Endothelial cell of umbilical vein (primary cell): ENCODE results near the gene ZNF460.

Experiments
- EZH2 ChIP-seq: IDR thresholded peaks from 2 replicates; pipeline ENCODE4 v1.6.1; 2012; ENCODE audit warnings: borderline replicate concordance, low read depth, mild to moderate bottlenecking, moderate library complexity, low read length, inconsistent platforms; ENCODE audit not compliant: severe bottlenecking
- FOS ChIP-seq: IDR thresholded peaks from 2 replicates; pipeline ENCODE4 v1.6.1; 2011; ENCODE audit warnings: mild to moderate bottlenecking, low read length, moderate library complexity, borderline replicate concordance; ENCODE audit not compliant: insufficient read depth
- GATA2 ChIP-seq: IDR thresholded peaks from 2 replicates; pipeline ENCODE4 v1.7.0; 2011; ENCODE audit warnings: low read depth, mild to moderate bottlenecking, moderate library complexity, mixed read lengths, low read length; ENCODE audit not compliant: insufficient read length, insufficient read depth
- JUN ChIP-seq: IDR thresholded peaks from 2 replicates; pipeline ENCODE4 v1.6.1; 2011; ENCODE audit warnings: borderline replicate concordance, low read depth; ENCODE audit not compliant: insufficient read length, insufficient read depth
- MYC ChIP-seq: IDR thresholded peaks from one replicate; pipeline ENCODE4 v1.6.1; 2011; ENCODE audit warnings: mild to moderate bottlenecking, low read depth, low read length
- POLR2A ChIP-seq: IDR thresholded peaks from 2 replicates; pipeline ENCODE4 v1.6.1; 2012; ENCODE audit warnings: low read depth, mild to moderate bottlenecking, control low read depth, low read length
- POLR2AphosphoS5 ChIP-seq: IDR thresholded peaks from 2 replicates; pipeline ENCODE4 v1.6.1; 2012; ENCODE audit warnings: low read depth, mild to moderate bottlenecking, control low read depth, low read length, moderate library complexity; ENCODE audit not compliant: insufficient read depth
- TF ChIP-seq, protein P1 (sequence below): IDR thresholded peaks from 2 replicates; pipeline ENCODE4 v1.6.1; 2011; ENCODE audit not compliant: insufficient read depth, insufficient read length
- TF ChIP-seq, protein P2 (sequence below), 2 donors: IDR thresholded peaks; 1 replicate in 1 of 2; 2 replicates in 1 of 2; pipeline ENCODE4 v1.5.1; 2011; ENCODE audit warnings: low read length in 2 of 2, mild to moderate bottlenecking in 2 of 2, moderate library complexity in 2 of 2, control low read depth in 1 of 2, inconsistent platforms in 1 of 2, low read depth in 1 of 2; ENCODE audit not compliant: insufficient read depth in 1 of 2; ENCODE audit errors: extremely low read depth in 1 of 2

DNA sequence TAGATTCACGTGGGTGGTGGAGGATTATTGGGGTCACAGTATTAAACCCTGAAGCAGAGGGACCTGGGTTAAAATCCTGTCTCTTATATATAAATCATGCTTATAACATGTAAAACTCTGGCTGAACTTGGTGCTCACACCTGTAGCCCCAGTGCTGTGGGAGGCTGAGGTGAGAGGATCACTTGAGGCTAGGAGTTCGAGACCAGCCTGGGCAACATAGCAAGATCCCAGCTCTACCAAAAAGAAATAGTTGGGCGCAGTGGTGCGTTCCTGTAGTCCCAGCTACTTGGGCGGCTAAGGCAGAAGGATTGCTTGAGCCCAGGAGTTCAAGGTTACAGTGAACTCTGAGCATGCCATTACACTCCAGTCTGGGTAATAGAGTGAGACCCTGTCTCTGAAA lies 37.5 kb upstream of the ZNF460 start:
- TF ChIP-seq, protein P1, sequence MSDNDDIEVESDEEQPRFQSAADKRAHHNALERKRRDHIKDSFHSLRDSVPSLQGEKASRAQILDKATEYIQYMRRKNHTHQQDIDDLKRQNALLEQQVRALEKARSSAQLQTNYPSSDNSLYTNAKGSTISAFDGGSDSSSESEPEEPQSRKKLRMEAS = no peak
- TF ChIP-seq, protein P2, sequence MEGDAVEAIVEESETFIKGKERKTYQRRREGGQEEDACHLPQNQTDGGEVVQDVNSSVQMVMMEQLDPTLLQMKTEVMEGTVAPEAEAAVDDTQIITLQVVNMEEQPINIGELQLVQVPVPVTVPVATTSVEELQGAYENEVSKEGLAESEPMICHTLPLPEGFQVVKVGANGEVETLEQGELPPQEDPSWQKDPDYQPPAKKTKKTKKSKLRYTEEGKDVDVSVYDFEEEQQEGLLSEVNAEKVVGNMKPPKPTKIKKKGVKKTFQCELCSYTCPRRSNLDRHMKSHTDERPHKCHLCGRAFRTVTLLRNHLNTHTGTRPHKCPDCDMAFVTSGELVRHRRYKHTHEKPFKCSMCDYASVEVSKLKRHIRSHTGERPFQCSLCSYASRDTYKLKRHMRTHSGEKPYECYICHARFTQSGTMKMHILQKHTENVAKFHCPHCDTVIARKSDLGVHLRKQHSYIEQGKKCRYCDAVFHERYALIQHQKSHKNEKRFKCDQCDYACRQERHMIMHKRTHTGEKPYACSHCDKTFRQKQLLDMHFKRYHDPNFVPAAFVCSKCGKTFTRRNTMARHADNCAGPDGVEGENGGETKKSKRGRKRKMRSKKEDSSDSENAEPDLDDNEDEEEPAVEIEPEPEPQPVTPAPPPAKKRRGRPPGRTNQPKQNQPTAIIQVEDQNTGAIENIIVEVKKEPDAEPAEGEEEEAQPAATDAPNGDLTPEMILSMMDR (IDR thresholded peaks at IDR 0.05; ENCODE audit: extremely low read depth in 1 of 2, insufficient read depth in 1 of 2, low read depth in 1 of 2, low read length in 2 of 2) = no peak
- TF ChIP-seq EZH2 (no peak), POLR2AphosphoS5 (no peak), POLR2A (no peak), MYC (no peak), FOS (no peak), GATA2 (no peak), JUN (no peak)
